SK-N-DZ (cell line): Measurements from ENCODE around the gene PNPLA7.
"Not testable (repeated sequence)": the region's sequence is repeated elsewhere in the genome, so short reads cannot be mapped to it uniquely, and the experiment has no call there.

Source experiments
- DNase-seq: peaks from one replicate; pipeline ENCODE4 v3.0.0-alpha.2; 2015; ENCODE audit warnings: low spot score

The PNPLA7 gene

DNA sequence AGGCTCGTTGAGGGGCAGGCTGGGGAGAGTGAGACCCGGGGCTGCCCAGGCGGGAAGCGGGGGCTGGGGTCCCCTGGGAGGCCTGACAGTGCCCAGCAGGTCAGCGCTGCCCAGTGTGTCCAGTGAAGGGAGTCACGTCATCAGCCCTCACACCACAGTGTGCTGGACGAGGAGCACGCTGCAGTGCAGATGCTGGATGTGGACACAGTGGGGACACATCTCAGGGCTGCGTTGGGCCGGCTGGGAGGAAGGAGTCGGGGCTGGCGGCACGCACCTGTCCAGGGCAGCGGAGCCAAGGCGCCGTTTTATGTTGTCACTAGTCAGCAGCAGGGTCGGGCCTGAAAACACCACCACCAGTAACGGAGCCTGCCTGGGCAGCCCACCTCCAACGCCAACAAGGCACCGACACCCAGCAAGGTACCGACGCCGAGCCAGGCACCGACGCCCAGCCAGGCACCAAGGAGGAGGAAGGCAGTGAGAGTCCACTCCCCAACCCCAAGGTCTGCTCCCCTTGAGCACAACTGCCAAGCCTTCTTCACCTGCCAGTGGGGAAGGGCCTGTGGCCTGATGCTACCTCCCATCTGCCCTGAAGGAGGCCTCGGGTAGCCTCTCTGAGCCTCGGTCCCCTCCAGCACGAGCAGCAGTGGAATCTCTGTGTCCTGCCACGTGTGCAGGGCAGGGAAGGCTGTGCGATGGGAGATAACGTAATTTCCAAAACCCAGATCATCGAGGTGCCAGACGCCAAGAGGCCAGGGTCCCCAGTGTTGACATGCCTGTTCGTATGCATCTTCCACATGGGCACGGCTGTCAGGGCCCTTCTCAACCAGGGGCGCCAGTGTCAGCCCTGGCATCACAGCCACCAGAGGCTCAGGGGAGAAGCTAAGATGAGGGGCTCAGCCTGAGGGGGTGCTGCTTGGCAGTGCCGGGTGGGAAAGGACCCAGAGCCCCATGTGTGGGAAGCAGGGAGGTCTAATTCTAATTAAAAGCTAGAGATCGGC is 69.2 kb downstream of the PNPLA7 start:
- DNase-seq, result no peak

DNA sequence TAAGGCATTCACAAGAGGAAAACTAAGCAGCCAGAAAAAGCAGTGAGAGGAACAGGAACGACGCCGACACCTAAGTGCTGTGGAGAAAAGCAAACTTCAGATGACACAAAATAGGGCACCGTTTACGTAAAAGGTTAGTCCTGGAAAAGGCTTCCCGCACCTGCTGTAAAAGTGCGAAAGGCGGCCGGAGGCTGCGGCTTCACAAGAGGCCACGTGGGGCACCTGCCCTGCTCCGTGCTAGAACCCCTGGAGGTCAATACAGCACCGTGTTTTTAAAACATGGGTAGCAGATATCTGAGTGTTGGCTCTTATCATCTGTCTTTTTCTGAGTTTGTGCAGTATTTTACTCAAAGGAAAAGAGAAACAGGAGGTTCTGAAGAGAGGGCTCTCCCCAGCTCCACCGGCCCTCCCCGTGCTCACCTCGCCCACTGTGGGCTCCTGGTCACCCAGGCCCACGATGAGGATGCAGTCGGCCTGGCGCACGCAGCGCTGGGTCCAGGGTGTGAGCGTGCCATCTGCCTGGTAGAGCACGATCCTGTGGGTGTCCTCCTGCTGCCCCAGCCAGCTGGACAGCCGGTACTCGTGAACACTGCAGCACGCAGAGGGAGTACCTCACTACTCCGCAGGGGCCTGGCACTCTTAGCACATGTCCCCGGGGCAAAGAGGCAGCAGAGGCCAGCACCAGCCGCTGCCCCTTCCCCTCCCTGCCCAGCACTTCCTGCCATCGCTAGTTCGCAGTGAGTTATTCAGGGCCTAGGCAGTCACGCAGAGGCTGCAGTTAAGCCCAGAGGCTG is 70.1 kb downstream of the PNPLA7 start:
- no peak for DNase-seq

DNA sequence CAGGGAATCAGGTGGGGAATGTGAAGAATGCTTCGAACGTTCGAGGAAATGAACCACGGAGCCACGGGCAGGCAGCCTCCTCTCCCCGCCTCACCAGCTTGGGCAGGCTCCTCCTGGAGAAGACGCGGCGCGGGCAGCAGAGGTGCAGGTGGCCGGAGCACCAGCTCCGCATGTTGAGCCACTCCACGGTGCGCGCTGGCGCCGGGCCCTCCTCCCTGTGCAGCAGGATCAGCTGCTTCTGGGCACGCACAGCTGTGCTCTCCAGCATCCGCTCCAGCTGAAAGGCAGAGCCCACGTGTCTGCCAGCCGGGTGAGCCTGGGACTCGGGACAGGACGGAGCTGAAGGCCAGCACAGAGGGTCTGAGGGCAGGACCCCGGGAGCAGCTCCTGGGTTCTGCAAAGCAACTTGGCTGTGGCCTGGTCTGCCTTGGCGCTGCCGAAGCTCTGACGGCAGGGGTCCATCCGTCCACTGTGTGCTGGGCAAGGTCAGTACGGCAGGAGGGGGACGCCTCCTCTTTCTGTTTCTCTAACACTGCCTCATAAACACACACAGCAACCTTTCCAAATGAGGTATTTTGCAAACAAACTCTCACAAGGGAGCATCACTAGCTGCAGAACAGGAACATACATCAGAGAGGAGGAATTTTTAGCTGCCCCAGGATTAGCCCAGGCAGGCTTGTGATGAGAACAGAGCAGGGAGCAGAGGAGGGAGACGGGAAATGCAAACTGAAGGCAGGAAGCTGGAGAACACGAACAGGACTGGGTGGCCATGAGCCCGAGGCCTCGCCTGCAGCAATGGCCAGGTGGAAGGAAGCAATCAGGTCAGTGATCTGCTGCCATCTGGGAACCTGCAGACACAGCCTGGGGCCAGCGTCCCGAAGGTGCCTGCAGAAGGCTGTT is 71.0 kb downstream of the PNPLA7 start:
- no peak for DNase-seq

DNA sequence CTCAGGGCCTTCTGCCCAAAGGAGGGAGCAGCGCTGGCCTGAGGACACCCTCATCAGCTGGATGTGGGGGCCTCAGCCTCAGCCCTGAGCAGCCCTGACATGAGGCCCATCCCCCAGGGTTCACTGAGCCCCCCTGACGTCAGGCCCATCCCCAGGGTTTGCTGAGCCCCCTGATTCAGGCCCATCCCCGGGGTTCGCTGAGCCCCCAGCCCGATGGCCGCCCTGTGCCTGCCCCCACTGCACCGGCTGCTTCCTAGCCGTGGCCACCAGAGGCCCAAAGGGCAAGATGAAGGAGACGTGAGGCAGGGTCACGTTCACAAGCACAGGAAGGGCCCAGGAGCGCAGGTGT is 71.6 kb downstream of the PNPLA7 start:
- no peak for DNase-seq

DNA sequence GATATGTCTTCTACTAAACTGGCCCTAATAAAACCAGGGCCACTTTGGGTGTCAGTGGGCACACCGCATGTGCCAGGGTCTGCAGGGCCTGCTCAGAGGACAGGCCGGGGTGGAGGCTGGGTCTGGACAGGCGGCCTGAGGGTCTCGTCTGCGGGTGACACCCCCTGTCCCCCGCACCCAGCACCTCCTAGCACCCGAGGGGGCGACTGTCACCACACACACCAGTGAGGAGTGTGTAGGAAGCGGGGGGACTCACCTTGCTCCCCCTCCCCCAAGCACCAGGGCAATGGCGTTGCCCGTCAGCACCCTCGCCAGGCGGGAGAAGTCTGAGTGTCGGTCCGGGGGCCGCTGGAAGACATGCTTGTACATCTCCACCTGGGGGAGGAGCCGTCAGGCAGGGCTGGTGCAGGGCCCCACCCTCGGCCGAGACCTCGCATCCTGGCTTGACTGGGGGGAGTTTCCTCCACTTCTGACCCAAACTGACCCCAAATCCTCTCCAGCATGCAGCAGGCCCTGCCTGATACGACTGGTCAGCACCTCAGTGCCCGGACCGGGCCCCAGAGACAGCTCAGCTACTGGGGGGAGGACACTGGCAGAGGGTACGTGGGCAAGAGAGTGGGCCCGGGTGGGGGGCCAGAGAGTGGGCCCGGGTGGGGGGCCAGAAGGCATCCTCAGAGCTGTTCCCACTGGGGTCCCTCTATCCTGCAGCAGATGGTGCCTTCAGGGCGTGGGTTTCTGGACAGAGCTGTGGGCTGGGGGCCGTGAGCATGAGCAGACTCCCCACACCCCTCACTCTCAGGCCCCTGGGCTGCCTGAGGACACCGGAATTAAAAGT is 72.2 kb downstream of the PNPLA7 start:
- DNase-seq, result no peak

DNA sequence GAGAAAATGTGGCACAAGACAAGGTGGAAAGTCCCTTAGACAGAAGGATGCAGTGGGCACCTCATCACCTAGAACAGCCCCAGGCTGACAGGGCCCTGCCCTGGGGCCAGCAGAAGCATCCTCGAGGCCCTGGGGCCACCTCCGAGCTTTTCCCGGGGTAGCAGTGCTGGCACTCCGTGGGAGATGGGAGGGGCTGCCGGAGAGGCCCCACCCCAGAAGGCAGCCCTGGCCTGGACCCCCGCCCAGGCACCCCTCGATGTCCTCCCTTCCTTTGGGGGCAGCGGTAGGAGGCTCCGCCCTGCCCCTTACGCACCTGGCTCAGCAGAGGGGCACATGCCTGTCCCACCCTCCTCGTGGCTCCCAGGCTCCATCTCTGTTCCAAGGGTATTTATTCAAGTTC is 73.3 kb downstream of the PNPLA7 start:
- no peak for DNase-seq

DNA sequence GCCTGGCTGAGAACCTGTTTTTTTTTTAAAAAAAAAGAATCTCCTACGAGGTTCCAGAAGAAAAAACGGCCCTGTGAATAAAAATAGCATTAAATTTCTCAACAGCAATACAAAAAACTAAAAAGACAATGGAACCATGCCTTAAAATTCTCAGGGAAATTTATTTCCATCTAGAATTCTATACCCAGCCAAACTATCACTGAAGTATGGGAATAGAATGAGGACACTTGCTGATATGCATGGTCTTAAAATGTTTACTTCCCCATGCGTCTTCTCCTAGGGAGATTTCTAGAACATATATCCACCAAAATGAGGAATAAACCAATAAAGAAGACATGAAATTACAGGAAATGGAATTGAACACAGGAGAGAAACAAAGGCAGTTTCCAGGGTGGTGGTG is 74.5 kb downstream of the PNPLA7 start:
- DNase-seq, result no peak

DNA sequence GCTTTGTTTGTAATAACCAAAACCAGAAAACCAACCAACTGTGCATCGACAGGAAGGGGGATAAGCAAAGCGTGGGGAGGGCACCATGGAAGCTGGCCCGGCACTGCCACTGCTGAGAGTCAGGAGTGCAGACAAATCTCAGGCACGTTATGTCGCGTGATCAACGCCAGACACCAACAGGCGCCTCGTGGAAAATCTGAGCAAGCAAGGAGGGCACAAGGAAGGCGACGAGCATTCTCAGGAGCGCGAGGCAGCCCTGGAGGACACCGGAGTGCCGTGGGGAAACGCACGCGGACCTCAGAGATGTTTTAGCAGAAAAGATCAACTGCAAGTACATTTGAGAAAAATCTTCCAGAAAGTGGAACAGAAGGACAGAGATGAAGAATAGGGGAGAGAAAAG is 75.9 kb downstream of the PNPLA7 start:
- DNase-seq, result no peak

DNA sequence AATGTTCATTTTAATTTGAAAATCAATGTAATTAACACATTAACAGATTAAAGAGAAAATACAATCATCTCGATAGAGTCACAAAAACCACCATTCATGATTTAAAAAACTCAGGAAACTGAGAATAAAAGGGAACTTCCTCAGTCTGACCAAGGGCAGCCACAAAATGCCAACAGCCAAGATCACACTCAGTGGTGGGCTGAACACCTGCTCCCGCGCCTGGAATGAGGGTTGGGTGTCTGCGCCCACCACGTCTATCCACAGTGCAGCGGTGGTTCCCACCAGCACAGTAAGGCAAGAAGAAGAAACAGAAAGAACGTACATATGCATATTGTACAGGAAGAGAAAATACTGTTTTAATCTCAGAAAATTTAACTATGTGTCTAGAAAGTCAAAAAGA is 79.4 kb downstream of the PNPLA7 start:
- DNase-seq, result no peak

DNA sequence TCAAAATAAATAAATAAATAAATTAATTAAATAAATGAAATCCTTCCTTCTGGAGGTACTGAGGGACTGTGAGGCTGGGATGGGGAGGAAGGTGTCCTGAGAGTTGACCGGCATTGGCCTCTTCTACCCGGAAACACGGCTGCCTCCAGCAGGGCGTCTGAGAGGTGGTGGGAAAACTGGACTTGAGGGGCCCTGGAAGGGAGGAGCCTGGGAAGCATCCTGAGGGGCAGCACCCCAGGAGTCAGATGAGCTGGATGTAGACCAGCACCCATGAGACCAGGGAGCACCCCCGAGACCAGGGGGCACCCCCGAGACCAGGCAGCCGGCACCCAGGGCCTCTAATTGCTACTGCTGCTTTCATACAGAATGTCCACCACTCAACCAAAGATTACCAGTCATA is 82.3 kb downstream of the PNPLA7 start:
- DNase-seq, result no peak

DNA sequence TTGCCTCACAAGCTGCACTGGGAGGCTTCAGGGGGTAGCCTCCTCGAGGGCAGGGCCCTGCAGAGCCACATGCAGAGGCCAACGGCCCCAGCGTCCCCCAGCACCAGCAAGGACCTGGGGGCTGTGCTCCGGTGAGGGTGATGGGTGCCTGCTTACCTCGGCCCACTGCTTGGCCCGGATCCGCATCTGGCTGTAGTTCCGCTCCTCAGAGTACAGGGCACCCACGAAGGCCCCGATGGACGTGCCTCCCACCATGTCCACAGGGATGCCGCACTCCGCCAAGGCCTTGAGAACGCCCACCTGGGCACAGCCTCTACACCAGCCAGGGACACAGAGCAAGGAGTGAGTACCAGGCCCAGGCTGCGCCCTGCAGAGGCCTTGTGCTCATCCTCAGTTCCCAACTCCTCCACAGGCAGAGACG is 83.0 kb downstream of the PNPLA7 start:
- no peak for DNase-seq

DNA sequence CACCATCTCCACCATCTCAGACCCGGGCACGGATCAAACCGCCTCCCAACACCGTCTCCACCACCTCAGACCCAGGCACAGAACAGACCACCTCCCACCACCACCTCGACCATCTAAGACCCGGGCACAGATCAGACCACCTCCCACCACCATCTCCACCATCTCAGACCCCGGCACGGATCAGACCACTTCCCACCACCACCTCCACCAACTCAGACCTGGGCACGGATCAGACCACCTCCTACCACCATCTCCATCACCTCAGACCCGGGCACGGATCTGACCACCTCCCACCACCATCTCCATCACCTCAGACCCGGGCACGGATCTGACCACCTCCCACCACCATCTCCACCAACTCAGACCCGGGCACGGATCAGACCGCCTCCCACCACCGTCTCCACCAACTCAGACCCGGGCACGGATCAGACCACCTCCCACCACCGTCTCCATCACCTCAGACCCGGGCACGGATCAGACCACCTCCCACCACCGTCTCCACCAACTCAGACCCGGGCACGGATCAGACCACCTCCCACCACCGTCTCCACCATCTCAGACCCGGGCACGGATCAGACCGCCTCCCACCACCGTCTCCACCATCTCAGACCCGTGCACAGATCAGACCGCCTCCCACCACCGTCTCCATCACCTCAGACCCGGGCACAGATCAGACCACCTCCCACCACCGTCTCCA is 83.7 kb downstream of the PNPLA7 start:
- not testable (repeated sequence) for DNase-seq

DNA sequence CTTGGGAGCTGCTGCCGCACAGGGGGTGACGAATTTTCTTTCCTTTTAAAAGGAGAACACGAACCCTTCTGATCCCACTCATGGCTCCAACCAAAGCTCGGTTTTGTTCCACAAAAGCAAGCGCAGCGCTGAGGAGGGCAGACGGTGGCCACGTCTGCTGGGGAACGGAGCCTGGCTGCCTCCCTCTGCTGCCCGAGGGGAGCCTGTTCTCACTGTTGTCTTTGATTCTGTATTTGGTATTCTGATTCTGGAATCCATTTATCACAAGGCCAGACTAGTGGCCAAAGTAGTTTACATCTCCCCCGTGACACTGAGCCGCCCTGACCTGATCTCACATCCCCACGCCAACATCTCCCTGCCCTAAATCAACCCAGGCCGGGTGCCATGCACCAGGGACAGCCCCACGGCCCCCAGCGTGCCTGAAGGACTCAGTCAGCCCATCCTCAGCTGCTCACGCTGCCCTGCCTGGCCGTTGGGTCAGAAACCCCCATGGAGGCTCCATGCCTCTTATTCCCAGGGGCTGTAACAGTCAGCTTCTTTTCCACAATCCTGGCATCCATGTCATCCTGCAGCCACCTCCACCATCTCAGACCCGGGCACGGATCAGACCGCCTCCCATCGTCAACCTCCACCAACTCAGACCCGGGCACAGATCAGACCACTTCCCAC is 84.3 kb downstream of the PNPLA7 start:
- no peak for DNase-seq

DNA sequence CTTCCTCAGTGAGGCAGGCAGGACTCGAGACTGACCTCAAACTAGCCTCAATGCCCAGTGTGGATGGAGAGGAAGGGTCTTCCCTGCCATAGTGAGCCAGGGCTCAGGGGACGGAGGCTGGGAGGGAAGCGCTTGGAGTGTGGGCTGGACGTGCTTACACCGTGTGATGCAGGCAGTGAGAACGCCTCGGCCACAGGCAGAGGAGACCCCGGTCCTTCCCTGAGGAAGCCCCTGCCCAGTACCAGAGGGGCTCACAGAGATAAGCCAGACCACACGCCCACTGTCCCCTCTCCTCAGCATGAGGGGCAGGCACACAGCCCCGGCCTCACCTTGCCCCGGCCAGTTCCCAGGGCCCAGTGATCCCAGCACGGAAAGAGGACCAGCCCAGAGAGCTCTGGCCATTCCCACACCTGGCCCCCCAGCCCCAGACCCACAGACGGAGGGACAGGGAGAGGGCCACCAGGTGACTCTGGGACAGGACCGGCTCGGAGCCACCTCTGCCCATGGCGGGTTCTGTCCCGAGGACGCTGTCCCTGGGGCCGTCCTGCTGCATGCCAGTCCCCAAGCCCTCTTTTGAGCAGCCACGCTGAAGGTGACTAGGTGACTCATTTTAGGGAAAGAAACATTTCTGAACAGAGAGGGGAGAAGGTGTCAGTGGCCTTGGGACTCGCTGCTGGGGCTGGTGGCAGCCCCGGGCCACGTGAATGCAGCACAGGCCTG is 85.0 kb downstream of the PNPLA7 start:
- no peak for DNase-seq

DNA sequence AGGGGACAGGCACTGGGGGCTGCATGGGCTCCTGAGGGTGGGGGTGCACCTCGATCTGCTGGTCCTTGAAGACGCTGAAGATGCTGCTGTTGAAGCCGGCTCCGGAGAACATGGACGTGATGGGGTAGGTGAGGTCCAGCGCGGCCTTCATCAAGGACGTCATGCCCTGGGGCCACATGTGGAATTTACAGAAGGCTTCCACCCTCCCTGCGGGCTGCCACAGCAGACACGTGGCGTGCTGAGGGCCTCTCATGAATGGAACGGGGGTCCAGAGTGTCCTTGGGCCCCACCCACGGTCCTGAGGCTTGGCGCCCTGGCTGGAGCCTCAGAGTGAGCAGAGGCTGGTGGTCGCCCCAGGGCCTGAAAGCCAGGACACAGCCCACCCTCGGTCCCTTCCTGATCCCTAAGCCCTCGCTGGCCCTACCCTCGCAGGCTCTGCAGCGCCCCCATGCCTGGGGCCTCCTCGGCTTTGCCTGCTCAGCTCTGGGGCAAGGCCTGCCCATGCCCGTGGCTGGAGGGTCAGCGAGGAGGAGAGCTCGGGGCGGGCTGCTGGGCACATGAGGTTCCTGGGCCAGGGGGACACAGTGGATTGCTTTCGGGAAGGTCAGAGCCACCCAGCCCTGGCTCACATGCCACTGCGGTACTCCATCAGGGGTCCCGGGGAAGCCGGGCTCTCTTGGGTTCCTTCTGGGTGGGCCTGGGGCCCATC is 85.8 kb downstream of the PNPLA7 start:
- no peak for DNase-seq

DNA sequence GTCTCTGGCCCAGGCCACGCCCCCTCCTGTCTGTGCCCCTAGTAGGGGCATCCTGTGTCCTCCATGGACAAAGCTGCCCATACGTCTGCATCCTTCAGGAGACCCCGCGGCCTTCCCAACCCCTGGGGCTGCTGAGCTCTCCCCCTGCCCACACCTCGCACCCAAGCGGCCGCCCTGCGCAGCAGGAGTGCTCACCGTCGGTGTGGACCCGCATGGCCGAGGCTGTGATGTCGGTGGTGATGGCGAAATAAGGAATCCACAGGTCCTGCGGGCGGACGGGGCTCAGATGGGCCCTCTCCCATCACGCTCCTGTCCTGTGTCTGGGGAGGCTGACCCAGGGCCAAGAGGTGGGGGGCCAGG is 86.3 kb downstream of the PNPLA7 start:
- no peak for DNase-seq

DNA sequence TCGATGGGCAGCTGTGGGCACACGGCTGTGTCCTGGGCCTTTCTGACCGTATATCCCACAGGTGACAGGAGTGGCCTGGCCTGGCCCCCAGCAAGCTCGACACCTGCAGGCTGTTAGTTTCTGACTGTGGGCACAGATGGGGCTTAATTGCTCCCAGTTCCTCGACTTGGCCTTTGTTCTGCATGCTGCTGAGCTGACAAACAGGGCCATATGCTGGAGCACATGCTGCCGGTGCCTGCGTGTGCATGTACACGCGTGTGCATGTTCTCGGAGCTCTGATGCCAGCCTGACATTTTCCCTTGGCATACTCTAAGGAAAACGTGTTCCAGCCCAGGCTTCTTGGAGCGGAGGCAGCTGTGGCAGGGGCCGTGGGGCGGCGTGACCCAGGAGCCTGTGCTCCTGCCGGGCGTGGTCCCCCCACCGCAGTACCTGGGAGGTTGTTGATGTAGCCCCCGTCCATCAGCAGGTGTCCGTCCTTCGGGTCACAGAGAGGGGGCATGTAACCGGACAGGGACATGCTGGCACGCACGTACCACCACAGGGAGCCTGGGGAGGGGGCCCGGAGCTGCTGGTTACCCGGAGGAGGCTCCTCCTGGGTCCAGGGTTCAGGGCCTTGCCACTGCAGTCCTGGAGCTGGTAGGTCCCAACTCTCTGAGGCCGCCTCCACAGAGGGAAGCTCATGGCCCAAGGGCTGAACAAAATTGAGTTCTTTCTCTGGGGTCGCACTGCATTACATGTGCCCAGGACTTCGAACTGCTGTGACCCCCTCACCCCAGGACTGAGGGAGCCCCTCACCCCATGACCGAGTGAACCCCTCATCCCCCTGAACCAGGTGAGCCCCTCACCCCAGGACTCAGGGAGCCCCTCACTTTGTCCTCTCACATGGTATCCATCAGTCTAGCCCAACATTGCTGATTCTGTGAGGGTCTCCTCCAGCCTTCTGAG is 86.9 kb downstream of the PNPLA7 start:
- DNase-seq, result no peak
